Panc1 (cell line): Measurements from ENCODE around the gene RBMS1. TPM values are rescaled to one million over a fixed set of nuclear protein-coding genes. Genes with fewer than 3 reads are reported as not detected.

Experiments
- ATAC-seq: fragments of 200-7000 bp; cut with Tn5 transposase; 2 replicates; pipeline ENCODE4 v1.9.1; 2020; ENCODE audit warnings: mild to moderate bottlenecking, moderate library complexity
- BruUV-seq: library from RNA; stranded (reverse); fragments of 400-500 nt; replicated peaks from 2 replicates; lab custom pipeline; 2021; lab: Mats Ljungman, UMichigan
- CTCF ChIA-PET: fragments of 300-600 bp; sonication (Branson Sonifier 250); formaldehyde crosslinking; loops from one replicate; lab custom pipeline; 2022; ENCODE audit warnings: antibody characterized with exemption; lab: Charles Lee
- POLR2A ChIA-PET: fragments of 300-600 bp; sonication (Branson Sonifier 250); formaldehyde crosslinking; loops from one replicate; lab custom pipeline; 2022; ENCODE audit warnings: antibody characterized with exemption; lab: Charles Lee
- DNase-seq: peaks from one replicate; pipeline ENCODE4 v3.0.0-alpha.2; 2010; ENCODE audit warnings: low read depth, low spot score
- H3K27ac ChIP-seq: 2 replicates; pipeline ENCODE4 v1.5.1; 2011; ENCODE audit warnings: mild to moderate bottlenecking, low read length, inconsistent platforms
- H3K27me3 ChIP-seq: fragments of 200-500 bp; sonication (Bioruptor generic); 2 replicates; pipeline ENCODE4 v1.6.0; 2014; ENCODE audit warnings: low read length, inconsistent platforms; ENCODE audit not compliant: control insufficient read depth, insufficient read depth
- H3K36me3 ChIP-seq: fragments of 200-500 bp; sonication (Bioruptor generic); 2 replicates; pipeline ENCODE4 v1.5.1; 2014; ENCODE audit warnings: inconsistent platforms, mild to moderate bottlenecking, low read length, moderate library complexity; ENCODE audit not compliant: control insufficient read depth, insufficient read depth
- H3K4me1 ChIP-seq: 2 replicates; pipeline ENCODE4 v1.5.1; 2011; ENCODE audit warnings: inconsistent platforms, mild to moderate bottlenecking, low read length, moderate library complexity; ENCODE audit not compliant: control insufficient read depth, insufficient read depth
- H3K4me3 ChIP-seq, 2 experiments: 2 replicates each; pipeline ENCODE4 v1.5.1; 2011 to 2012; ENCODE audit warnings: low read depth in 2 of 2, low read length in 2 of 2, mild to moderate bottlenecking in 2 of 2, inconsistent platforms in 1 of 2, moderate library complexity in 1 of 2
- H3K9me3 ChIP-seq: fragments of 200-500 bp; sonication (Bioruptor generic); 2 replicates; pipeline ENCODE4 v1.5.1; 2014; ENCODE audit warnings: low read depth, mild to moderate bottlenecking, inconsistent platforms, low read length, moderate library complexity; ENCODE audit not compliant: control insufficient read depth, insufficient read depth
- POLR2AphosphoS5 ChIP-seq: IDR thresholded peaks from 2 replicates; pipeline ENCODE4 v1.6.1; 2012; ENCODE audit warnings: mild to moderate bottlenecking, low read depth, low read length, moderate library complexity
- SIN3A ChIP-seq: IDR thresholded peaks from 2 replicates; pipeline ENCODE4 v1.6.1; 2012; ENCODE audit warnings: low read depth, mild to moderate bottlenecking, low read length, moderate library complexity, borderline replicate concordance; ENCODE audit not compliant: insufficient read depth
- TCF7L2 ChIP-seq: IDR thresholded peaks from 2 replicates; pipeline ENCODE4 v1.6.1; 2011; ENCODE audit warnings: mild to moderate bottlenecking, low read depth, low read length, inconsistent platforms
- in situ Hi-C: cut with HindIII; loops from 2 replicates; pipeline ENCODE4 v1.10.0; 2016; ENCODE audit warnings: low sequenced_read_pairs, low pct_unique_long_range_greater_than_20kb
- intact Hi-C: fragments of 100-400 bp; cut with micrococcal nuclease; formaldehyde crosslinking; loops from one replicate; pipeline ENCODE4 v1.10.0; 2022; ENCODE audit not compliant: unreplicated experiment
- total RNA-seq: library from RNA; stranded (reverse); gene quantifications from one replicate; pipeline ENCODE4 v1.2.1, GENCODE V29; 2021; ENCODE audit not compliant: unreplicated experiment
- TF ChIP-seq, protein P1 (sequence below), 2 experiments: IDR thresholded peaks; 2 replicates each; pipeline ENCODE4 v1.6.1; 2011 to 2012; ENCODE audit warnings: low read depth in 2 of 2, control low read depth in 1 of 2, low read length in 1 of 2, mild to moderate bottlenecking in 1 of 2, moderate library complexity in 1 of 2; ENCODE audit not compliant: insufficient read depth in 1 of 2
- TF ChIP-seq, protein P2 (sequence below): fragments of 450-650 bp; IDR thresholded peaks from 2 replicates; pipeline ENCODE4 v1.5.1; 2017; ENCODE audit warnings: mild to moderate bottlenecking

The RBMS1 gene
- total RNA-seq, 1 experiment from 2014 or later: 67.0 TPM

DNA sequence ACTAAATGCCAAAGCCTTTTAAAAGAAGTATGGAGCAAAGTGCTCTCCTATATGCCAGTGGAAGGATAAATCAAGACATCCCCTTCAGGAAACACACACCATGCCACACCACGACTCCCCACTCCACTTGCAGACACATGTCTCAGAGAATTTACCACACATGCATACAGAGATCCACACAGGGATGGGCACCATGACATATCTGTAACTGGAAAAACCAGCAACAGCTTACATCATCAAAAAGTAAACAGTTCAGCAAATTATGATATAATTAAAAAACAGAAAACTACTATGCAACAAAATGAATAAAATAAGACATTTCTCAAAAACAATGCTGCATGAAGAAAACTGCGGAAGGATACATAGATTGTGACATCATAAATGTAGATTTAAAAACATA is 29.6 kb downstream of the RBMS1 start:
- POLR2A ChIA-PET: interaction anchor here (0.6 kb wide), 1 partner anchor 52 kb away, joined by 3 read pairs; no protein-coding TSS in a partner anchor
- H3K27me3 ChIP-seq: no peaks in the 10 kb centered on the region
- DNase-seq (no peak), ATAC-seq (no peak)
- no TSS peak for BruUV-seq
- H3K36me3 ChIP-seq: no peaks in the 10 kb centered on the region
- TF ChIP-seq TCF7L2 (no peak), SIN3A (no peak), POLR2AphosphoS5 (no peak)
- TF ChIP-seq, protein P1, sequence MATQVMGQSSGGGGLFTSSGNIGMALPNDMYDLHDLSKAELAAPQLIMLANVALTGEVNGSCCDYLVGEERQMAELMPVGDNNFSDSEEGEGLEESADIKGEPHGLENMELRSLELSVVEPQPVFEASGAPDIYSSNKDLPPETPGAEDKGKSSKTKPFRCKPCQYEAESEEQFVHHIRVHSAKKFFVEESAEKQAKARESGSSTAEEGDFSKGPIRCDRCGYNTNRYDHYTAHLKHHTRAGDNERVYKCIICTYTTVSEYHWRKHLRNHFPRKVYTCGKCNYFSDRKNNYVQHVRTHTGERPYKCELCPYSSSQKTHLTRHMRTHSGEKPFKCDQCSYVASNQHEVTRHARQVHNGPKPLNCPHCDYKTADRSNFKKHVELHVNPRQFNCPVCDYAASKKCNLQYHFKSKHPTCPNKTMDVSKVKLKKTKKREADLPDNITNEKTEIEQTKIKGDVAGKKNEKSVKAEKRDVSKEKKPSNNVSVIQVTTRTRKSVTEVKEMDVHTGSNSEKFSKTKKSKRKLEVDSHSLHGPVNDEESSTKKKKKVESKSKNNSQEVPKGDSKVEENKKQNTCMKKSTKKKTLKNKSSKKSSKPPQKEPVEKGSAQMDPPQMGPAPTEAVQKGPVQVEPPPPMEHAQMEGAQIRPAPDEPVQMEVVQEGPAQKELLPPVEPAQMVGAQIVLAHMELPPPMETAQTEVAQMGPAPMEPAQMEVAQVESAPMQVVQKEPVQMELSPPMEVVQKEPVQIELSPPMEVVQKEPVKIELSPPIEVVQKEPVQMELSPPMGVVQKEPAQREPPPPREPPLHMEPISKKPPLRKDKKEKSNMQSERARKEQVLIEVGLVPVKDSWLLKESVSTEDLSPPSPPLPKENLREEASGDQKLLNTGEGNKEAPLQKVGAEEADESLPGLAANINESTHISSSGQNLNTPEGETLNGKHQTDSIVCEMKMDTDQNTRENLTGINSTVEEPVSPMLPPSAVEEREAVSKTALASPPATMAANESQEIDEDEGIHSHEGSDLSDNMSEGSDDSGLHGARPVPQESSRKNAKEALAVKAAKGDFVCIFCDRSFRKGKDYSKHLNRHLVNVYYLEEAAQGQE (IDR thresholded peaks at IDR 0.05; ENCODE audit: insufficient read depth in 1 of 2, low read depth in 2 of 2, low read length in 1 of 2): no peak
- TF ChIP-seq, protein P2, sequence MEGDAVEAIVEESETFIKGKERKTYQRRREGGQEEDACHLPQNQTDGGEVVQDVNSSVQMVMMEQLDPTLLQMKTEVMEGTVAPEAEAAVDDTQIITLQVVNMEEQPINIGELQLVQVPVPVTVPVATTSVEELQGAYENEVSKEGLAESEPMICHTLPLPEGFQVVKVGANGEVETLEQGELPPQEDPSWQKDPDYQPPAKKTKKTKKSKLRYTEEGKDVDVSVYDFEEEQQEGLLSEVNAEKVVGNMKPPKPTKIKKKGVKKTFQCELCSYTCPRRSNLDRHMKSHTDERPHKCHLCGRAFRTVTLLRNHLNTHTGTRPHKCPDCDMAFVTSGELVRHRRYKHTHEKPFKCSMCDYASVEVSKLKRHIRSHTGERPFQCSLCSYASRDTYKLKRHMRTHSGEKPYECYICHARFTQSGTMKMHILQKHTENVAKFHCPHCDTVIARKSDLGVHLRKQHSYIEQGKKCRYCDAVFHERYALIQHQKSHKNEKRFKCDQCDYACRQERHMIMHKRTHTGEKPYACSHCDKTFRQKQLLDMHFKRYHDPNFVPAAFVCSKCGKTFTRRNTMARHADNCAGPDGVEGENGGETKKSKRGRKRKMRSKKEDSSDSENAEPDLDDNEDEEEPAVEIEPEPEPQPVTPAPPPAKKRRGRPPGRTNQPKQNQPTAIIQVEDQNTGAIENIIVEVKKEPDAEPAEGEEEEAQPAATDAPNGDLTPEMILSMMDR: no peak
- H3K9me3 ChIP-seq: no peaks in the 10 kb centered on the region
- intact Hi-C loops: no loop called here
- in situ Hi-C loops: no loop called here
- no peak overlapping the region for H3K27ac ChIP-seq
- CTCF ChIA-PET: no interaction called here
- no peaks in the 10 kb centered on the region for H3K4me1 ChIP-seq
- no peak overlapping the region for H3K4me3 ChIP-seq

DNA sequence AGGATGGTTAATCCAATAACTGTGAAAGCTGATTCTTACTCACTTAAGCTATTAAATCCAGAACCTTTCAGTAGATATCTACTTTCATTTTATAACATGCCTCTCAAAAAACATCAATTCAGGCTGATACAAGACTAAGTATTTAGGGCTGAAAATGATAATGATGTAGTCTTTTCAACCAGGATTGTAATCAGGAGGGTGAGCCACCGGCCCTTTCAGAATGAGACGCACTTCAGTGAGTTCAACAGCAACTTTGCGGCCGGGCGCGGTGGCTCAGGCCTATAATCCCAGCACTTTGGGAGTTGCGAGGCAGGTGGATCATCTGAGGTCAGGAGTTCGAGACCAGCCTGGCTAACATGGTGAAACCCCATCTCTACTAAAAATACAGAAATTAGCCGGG is 30.4 kb downstream of the RBMS1 start:
- no peak for DNase-seq
- Histone ChIP-seq H3K27me3 (no peaks in the 10 kb centered on the region), H3K4me1 (no peaks in the 10 kb centered on the region), H3K4me3 (no peak overlapping the region), H3K27ac (no peak overlapping the region), H3K36me3 (no peaks in the 10 kb centered on the region), H3K9me3 (no peaks in the 10 kb centered on the region)
- ATAC-seq: no peak
- POLR2A ChIA-PET: no interaction called here
- no TSS peak for BruUV-seq
- CTCF ChIA-PET: no interaction called here
- TF ChIP-seq, protein P2: no peak
- TF ChIP-seq, protein P1 (IDR thresholded peaks at IDR 0.05; ENCODE audit: insufficient read depth in 1 of 2, low read depth in 2 of 2, low read length in 1 of 2): no peak
- TF ChIP-seq POLR2AphosphoS5: no peak
- no peak for TF ChIP-seq TCF7L2
- no peak for TF ChIP-seq SIN3A
- intact Hi-C loops (no loop called here), in situ Hi-C loops (no loop called here)
